ENCODE measurements around the gene C5orf34.
"Not testable (repeated sequence)": the region's sequence is repeated elsewhere in the genome, so short reads cannot be mapped to it uniquely, and the experiment has no call there.

The C5orf34 gene

GRCh38 chr5:43511062-43511461, 3.9 kb downstream of the C5orf34 start:
- DNase-seq, result not testable (repeated sequence)

DNA sequence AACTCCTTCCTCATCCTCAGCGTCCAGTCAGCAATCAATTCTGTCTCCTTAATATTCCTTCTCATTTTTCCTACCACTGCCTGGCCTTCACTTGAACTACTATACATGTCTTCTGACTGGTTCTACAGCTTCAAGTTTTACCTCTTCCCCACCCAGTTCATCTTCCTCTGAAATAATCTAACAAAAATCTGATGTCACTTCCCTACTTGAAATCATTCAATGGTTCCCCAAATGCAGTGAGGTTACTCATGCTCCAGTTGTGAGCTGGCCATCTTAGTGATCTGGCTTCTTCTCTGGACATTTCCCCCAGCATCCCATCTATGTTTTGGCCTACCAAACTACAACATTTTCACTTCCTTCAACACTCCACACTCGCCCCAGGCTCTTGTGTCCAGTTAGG, 16.4 kb downstream of the C5orf34 start:
- no peak for DNase-seq

DNA sequence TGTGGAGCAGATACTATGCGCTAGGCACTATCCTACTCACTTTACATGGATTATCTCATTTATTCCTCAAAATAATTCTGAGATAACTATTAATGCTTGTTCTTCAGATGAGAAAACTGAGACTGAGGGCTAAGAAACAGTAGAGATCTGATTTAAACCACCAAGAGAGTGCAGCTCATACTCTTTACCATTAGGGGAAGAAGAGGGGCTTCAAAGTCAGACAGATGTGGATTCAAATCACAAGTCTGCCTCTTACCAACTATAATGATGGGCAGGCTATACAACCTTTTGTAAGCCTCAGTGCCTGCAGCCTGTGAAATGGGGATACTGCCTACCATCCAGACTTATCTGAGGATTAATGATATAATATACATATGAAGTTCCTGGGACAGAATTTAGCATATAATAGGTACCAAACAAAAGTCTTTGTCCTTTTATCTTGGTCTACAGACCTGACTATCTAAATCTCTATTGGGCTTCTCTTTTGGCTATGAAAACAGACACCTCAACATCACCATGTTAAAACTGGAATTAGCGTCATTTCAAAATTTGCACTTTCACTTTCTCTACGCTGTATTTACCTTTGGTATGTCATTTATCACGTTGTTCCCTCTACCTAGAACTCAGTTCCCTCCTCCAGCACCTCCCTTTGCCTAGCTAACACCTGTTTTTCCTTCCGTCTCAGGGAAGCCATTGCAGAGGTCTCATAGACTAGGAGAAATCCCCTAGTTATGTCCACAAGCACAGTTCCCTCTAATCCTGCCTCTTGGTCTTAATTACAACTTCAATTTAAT, 17.4 kb downstream of the C5orf34 start:
- no peak for DNase-seq

DNA sequence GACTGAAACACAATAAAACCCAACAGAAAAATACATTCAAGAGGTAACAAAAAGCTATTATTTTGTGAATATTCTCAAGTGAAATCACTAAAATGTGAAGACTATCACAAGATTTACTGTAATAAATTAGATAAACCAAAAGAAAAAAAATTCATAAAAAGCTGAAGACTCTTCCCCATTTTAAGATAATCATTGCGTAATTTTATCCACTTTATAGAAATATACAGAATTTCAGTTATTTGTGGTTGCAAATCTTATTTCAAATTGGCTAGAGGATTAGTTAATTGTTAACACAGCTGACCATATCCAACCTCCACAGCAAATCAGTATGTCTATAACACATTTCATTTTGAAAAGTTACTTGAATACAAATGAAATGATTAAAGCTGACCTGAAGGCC, 23.6 kb downstream of the C5orf34 start:
- DNase-seq, result no peak

- DNase-seq, result no peak
Measured at GRCh38 chr5:43486353-43486752, 28.6 kb downstream of the C5orf34 start.

DNA sequence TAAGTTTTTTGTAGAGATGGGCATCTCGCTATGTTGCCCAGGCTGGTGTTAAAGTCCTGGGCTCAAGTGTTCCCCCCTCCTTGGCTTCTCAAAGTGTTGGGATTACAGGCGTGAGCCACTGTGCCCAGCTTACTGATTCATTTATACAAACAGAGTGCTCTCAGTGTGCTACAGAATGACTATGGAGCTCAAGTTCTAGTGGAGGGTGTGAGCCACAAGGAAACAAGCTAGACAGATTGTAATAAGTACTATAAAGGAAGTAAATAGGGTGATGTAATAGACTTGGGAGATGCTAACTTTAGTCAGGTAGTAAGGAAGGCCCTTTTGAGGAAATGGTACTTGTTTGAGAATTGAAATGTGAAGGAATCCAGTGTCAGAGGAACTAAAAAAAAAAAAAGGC, 29.5 kb downstream of the C5orf34 start:
- no peak for DNase-seq

GRCh38 chr5:43484106-43484849, 30.7 kb downstream of the C5orf34 start:
- DNase-seq, result peak; percentile 85

- DNase-seq, result peak; percentile 82
Measured at GRCh38 chr5:43483298-43484105, 31.4 kb downstream of the C5orf34 start, which contains the start of gene TMEM267. TSS of gene TMEM267 (minus strand) at chr5:43483865. CDS start at chr5:43453969, 29,896 bp downstream.

DNA sequence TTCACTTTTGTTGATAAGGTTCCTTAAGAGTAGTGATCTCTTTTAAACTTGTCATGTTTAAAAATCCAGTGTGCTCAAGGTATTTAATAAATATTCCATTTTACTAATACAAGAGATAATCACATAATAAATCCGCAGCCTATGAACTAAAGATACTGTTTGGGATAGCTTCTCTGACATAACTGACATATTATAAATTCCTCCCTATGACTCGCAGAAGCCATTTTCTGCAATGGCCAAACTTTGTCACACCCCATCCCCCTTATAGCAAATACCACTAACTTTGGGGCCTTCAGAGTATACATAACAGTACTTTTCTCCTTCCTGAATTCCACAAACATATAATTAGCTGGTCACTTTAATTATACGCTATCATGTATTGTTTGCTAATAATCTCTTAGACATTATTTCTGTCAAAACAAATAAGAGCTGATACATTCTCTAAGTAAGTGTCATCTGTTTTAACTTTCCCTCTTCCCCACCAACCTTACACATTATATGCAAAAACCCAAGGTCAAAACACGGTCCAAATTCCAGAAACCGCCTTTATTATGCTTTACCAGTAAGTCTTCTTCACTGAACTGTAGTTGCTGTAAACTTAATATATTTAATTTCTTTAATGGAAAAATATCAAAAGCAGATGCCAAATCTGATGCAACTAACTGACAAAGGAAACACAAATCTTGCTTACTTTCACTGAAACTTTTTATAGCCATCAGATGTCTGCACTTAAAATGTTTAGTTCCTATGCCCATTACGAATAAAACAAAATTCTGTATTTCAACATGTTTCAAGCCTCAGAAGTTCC, 32.3 kb downstream of the C5orf34 start:
- no peak for DNase-seq

DNA sequence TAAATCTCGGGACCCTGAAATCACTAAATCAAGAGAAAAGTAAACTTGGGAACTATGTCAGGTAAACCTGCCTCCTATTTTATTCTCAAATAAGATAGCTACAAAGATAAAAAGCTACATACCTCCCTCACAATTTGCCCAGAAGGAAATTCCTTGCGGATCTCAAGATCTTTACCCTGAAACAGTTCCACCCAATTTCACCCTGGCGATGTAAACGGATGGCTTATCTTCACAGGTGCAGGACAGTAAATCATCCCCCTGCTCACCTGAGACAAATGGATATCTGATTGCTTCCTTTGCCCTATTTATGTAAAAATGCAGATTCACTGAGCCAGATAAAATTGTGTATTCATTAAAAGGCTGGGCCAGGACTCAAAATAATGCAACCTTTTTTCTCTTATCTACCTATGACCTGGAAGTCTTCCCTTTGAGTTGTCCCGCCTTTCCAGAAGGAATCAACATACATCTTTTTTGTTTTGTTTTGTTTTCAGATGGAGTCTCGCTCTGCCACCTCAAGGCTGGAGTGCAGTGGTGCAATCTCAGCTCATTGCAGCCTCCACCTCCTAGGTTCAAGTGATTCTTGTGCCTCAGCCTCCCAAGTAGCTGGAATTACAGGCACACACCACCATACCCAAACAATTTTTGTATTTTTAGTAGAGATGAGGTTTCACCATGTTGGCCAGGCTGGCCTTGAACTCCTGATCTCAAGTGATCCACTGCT, 45.1 kb downstream of the C5orf34 start:
- DNase-seq, result no peak

- DNase-seq, result no peak
Measured at GRCh38 chr5:43467100-43467499, 47.8 kb downstream of the C5orf34 start.

- DNase-seq, result not testable (repeated sequence)
Measured at GRCh38 chr5:43465455-43465854, 49.5 kb downstream of the C5orf34 start.

DNA sequence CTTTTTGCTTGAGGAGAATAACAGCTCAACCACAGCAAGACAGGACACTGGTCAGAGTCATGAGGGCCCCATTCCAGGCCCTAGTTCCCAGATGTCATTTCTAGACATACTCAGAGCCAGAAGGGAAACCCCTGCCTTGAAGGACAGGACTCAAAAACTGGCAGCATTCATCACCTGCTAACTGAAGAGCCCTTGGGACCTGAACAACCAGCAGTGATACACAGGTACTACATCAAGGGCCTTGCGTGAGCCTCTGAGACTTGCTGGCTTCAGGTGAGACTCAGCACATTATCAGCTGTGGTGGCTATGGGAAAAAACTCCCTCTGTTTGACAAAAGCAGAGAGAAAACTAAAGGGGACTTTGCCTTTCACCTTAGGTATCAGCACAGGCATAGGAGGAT, 53.9 kb downstream of the C5orf34 start:
- no peak for DNase-seq

DNA sequence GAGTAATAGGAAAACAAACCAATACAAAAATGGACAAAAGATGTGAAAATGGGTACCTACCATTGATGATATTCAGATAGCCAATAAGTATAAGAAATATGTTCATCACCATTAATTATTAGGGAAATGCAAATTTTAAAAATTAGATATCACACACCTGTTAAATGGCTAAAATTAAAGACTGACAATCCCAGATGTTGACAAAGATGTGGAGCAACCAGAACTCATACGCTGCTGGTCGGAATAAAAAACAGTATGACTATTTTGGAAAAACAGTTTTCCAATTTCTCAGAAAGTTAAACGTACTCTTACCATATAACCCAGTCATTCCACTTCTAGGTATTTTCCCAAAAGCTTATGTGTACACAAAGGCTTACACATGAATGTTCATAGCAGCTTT, 58.4 kb downstream of the C5orf34 start:
- DNase-seq, result no peak

GRCh38 chr5:43441575-43441974, 73.4 kb downstream of the C5orf34 start:
- DNase-seq, result not testable (repeated sequence)

GRCh38 chr5:43437062-43437660, 77.8 kb downstream of the C5orf34 start:
- DNase-seq, result no peak
